ENCODE data around the gene HSPB6. TPM values are rescaled to one million over a fixed set of nuclear protein-coding genes. Genes with fewer than 3 reads are reported as not detected.

HSPB6 gene
- total RNA-seq, 1 experiment from 2014 or later: 2.7 TPM

DNA sequence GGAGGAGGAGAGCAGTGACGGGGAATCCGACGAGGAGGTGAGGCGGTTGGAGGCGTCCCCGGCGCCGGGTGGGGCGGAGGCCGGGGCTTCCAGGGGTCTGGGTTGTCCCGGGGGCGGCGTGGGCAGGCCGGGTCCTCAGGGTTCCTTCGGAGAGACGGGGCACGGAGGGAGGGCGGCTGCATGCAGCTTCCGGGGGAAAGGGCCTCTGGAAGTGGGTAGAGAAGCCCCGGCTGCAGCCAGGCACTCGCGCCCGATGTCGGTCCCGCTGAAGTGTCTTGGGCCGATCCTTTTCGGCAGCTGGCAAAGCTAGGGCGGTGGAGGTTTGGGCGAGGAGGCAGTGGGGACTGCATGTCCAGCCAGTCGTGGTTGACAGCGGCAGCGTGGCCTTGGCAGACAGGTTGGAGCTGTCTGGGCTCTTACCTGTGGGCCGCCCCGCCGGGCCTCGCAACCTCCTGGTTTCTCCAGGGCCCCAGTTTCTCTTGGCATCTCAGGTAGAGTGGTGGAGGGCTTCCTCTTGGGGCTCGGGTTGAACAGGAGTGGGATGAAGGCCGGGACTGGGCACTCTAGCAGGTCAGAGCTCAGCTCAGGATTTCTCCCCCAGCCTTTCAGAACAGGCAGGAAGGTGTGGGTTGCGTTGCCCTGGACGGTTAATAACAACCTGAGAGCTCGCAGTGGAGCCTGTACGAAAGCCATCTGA is 38.3 kb downstream of the HSPB6 start:
- Histone ChIP-seq H3K27ac (no peak overlapping the region), H3K9me3 (ENCODE audit: insufficient read depth, low read depth) (no peaks in the 10 kb centered on the region), H3K9me2 (ENCODE audit: insufficient read depth) (no peaks in the 10 kb centered on the region), H2AFZ (peak overlapping the region; percentile 71; the same call in 1 of the 2 replicates), H3K27me3 (ENCODE audit: insufficient read depth, low read depth) (no peaks in the 10 kb centered on the region), H3F3A (ENCODE audit: insufficient read depth, low read depth) (peaks cover 6% of the 10 kb centered on the region; the same call in 1 of the 2 replicates), H4K20me1 (ENCODE audit: insufficient read depth) (peaks cover 14% of the 10 kb centered on the region), H3K4me3 (peak overlapping the region; percentile 79), H3K4me1 (replicated peaks; ENCODE audit: insufficient read depth) (peaks cover 20% of the 10 kb centered on the region), H3K79me2 (ENCODE audit: low read depth) (peaks cover 34% of the 10 kb centered on the region), H3K36me3 (ENCODE audit: low read depth) (no peaks in the 10 kb centered on the region), H3K4me2 (peak overlapping the region; percentile 83)
- intact Hi-C loops (cut with micrococcal nuclease; ENCODE audit: unreplicated experiment): loop anchor here (5.0 kb wide), 1 partner anchor 401 kb away; no protein-coding TSS in a partner anchor
- POLR2A ChIA-PET (ENCODE audit: unreplicated experiment): interaction anchor here (0.6 to 0.7 kb wide), 3 partner anchors 18 to 455 kb away, joined by 4 read pairs; no protein-coding TSS in a partner anchor
- DNase-seq: peak in 1 of 2 experiments; percentile 29
- BruUV-seq (replicated peaks): no TSS peak
- TF ChIP-seq, protein P1, sequence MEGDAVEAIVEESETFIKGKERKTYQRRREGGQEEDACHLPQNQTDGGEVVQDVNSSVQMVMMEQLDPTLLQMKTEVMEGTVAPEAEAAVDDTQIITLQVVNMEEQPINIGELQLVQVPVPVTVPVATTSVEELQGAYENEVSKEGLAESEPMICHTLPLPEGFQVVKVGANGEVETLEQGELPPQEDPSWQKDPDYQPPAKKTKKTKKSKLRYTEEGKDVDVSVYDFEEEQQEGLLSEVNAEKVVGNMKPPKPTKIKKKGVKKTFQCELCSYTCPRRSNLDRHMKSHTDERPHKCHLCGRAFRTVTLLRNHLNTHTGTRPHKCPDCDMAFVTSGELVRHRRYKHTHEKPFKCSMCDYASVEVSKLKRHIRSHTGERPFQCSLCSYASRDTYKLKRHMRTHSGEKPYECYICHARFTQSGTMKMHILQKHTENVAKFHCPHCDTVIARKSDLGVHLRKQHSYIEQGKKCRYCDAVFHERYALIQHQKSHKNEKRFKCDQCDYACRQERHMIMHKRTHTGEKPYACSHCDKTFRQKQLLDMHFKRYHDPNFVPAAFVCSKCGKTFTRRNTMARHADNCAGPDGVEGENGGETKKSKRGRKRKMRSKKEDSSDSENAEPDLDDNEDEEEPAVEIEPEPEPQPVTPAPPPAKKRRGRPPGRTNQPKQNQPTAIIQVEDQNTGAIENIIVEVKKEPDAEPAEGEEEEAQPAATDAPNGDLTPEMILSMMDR (conservative IDR thresholded peaks at IDR 0.05): no peak
- no peak for TF ChIP-seq EZH2 (IDR thresholded peaks at IDR 0.05; ENCODE audit: low read depth)
- CTCF ChIA-PET: no interaction called here

DNA sequence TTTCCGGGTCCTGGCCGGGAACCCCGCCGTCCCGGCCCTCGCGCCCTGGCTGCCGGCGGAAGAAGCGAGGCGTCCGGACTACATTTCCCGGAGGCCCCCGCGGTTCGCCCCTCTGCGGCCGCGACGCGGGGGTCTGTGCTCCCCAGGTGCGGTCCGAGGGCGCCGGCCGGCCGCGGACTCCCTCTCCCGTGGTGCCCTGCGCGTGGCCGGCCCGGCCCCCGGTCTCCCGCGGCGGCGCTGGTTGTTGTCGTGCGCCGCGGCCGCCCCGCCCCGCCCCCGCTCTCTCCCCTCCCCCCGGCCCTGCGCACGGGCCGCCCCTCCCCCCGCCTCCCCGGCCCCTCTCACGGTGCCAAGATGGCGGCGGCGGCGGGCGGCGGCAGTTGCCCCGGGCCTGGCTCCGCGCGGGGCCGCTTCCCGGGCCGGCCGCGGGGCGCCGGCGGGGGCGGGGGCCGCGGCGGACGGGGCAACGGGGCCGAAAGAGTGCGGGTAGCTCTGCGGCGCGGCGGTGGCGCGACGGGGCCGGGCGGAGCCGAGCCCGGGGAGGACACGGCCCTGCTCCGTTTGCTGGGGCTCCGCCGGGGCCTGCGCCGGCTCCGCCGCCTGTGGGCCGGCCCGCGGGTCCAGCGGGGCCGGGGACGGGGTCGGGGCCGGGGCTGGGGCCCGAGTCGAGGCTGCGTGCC is 39.0 kb downstream of the HSPB6 start, which contains the start of gene KMT2B:
Gene KMT2B (plus strand): TSS at position 339 of the 680 bp plus-strand sequence. CDS start 16 bp downstream, at position 355.
- no TSS peak for BruUV-seq (replicated peaks)
- peak within 1 kb of the TSS; percentile 85 for H3K4me3 ChIP-seq
- intact Hi-C loops (cut with micrococcal nuclease; ENCODE audit: unreplicated experiment): loop anchor here (1.0 to 5.0 kb wide), 11 partner anchors 25 to 745 kb away; partner anchors contain the start of genes COX6B1, LIN37, PSENEN and U2AF1L4

More for the DNA sequence above, 39.0 kb downstream of the HSPB6 start, which contains the start of gene KMT2B:
- Histone ChIP-seq H4K20me1 (ENCODE audit: insufficient read depth) (peaks cover 14% of the 10 kb centered on the region), H3K4me1 (replicated peaks; ENCODE audit: insufficient read depth) (peaks cover 20% of the 10 kb centered on the region), H3K9me3 (ENCODE audit: insufficient read depth, low read depth) (no peaks in the 10 kb centered on the region), H3K4me2 (peak within 1 kb of the TSS; percentile 99), H3F3A (ENCODE audit: insufficient read depth, low read depth) (peaks cover 6% of the 10 kb centered on the region; the same call in 1 of the 2 replicates), H3K27ac (peak within 1 kb of the TSS; percentile 45), H3K36me3 (ENCODE audit: low read depth) (no peaks in the 10 kb centered on the region), H3K9me2 (ENCODE audit: insufficient read depth) (no peaks in the 10 kb centered on the region), H3K27me3 (ENCODE audit: insufficient read depth, low read depth) (no peaks in the 10 kb centered on the region), H3K79me2 (ENCODE audit: low read depth) (peaks cover 34% of the 10 kb centered on the region), H2AFZ (peak within 1 kb of the TSS; percentile 99)
- POLR2A ChIA-PET (ENCODE audit: unreplicated experiment): no interaction called here
- TF ChIP-seq EZH2 (IDR thresholded peaks at IDR 0.05; ENCODE audit: low read depth): no peak
- TF ChIP-seq, protein P1 (conservative IDR thresholded peaks at IDR 0.05): no peak
- CTCF ChIA-PET: interaction anchor here (0.5 kb wide), 1 partner anchor 182 kb away, joined by 4 read pairs; no protein-coding TSS in a partner anchor
- peak in 1 of 2 experiments; percentile 96 for DNase-seq
